Measurements from ENCODE around the gene CLSTN2.

Gene CLSTN2

GRCh38 chr3:140249188-140249587, 314.2 kb downstream of the CLSTN2 start:
- H3K4me1 ChIP-seq (ENCODE audit: control insufficient read depth, insufficient read depth, low read length): no peaks in the 10 kb centered on the region
- ChIA-PET CTCF (interaction anchor here (0.6 kb wide), 1 partner anchor 54 kb away, joined by 3 read pairs; no protein-coding TSS in a partner anchor), POLR2A (no interaction called here)
- no peak overlapping the region for H3K27ac ChIP-seq (ENCODE audit: extremely low read depth, low read depth, low read length)
- no peaks in the 10 kb centered on the region for H3K9me3 ChIP-seq (ENCODE audit: control insufficient read depth, insufficient read depth, low read depth, low read length)
- no peak for TF ChIP-seq ZNF501 (tag by site-specific recombination; IDR thresholded peaks at IDR 0.05)
- no peak for TF ChIP-seq YY1 (tag by site-specific recombination; IDR thresholded peaks at IDR 0.05)
- no peak for TF ChIP-seq ZNF354C (tag by site-specific recombination; IDR thresholded peaks at IDR 0.05; ENCODE audit: borderline replicate concordance, low read depth)
- H3K36me3 ChIP-seq (ENCODE audit: control insufficient read depth in 2 of 2, insufficient read depth in 1 of 2, low read length in 2 of 2): no peaks in the 10 kb centered on the region
- no peak overlapping the region for H3K4me3 ChIP-seq (ENCODE audit: low read depth, low read length)

GRCh38 chr3:140250010-140250855, 315.2 kb downstream of the CLSTN2 start:
- CTCF ChIA-PET: no interaction called here
- no peak overlapping the region for H3K4me3 ChIP-seq (ENCODE audit: low read depth, low read length)

GRCh38 chr3:140250945-140251344, 316.0 kb downstream of the CLSTN2 start:
- ChIA-PET POLR2A (no interaction called here), CTCF (no interaction called here)
- H3K27ac ChIP-seq (ENCODE audit: extremely low read depth, low read depth, low read length): no peak overlapping the region
- H3K36me3 ChIP-seq (ENCODE audit: control insufficient read depth in 2 of 2, insufficient read depth in 1 of 2, low read length in 2 of 2): no peaks in the 10 kb centered on the region
- TF ChIP-seq MEIS1 (CRISPR knock-in tag; IDR thresholded peaks at IDR 0.05; ENCODE audit: borderline replicate concordance): no peak
- no peak for TF ChIP-seq ZNF239 (tag by site-specific recombination; IDR thresholded peaks at IDR 0.05)
- no peak for TF ChIP-seq CTCF (tag by site-specific recombination; IDR thresholded peaks at IDR 0.05)
- no peak for TF ChIP-seq ZNF660 (tag by site-specific recombination; IDR thresholded peaks at IDR 0.05)
- TF ChIP-seq ZNF132 (tag by site-specific recombination; IDR thresholded peaks at IDR 0.05; ENCODE audit: borderline replicate concordance): no peak
- no peak for TF ChIP-seq ZNF530 (tag by site-specific recombination; IDR thresholded peaks at IDR 0.05; ENCODE audit: low read depth)
- no peak overlapping the region for H3K4me3 ChIP-seq (ENCODE audit: low read depth, low read length)
- H3K4me1 ChIP-seq (ENCODE audit: control insufficient read depth, insufficient read depth, low read length): no peaks in the 10 kb centered on the region
- no peaks in the 10 kb centered on the region for H3K9me3 ChIP-seq (ENCODE audit: control insufficient read depth, insufficient read depth, low read depth, low read length)

More at GRCh38 chr3:140250010-140250855, 315.2 kb downstream of the CLSTN2 start:
- TF ChIP-seq ZNF157 (tag by site-specific recombination; IDR thresholded peaks at IDR 0.05): no peak
- no peak for TF ChIP-seq ZNF677 (tag by site-specific recombination; IDR thresholded peaks at IDR 0.05)
- no peak for TF ChIP-seq ZNF488 (tag by site-specific recombination; IDR thresholded peaks at IDR 0.05)
- H3K27ac ChIP-seq (ENCODE audit: extremely low read depth, low read depth, low read length): no peak overlapping the region
- no peaks in the 10 kb centered on the region for H3K4me1 ChIP-seq (ENCODE audit: control insufficient read depth, insufficient read depth, low read length)
- no peaks in the 10 kb centered on the region for H3K36me3 ChIP-seq (ENCODE audit: control insufficient read depth in 2 of 2, insufficient read depth in 1 of 2, low read length in 2 of 2)
- H3K9me3 ChIP-seq (ENCODE audit: control insufficient read depth, insufficient read depth, low read depth, low read length): no peaks in the 10 kb centered on the region
- POLR2A ChIA-PET: no interaction called here

GRCh38 chr3:140251678-140252077, 316.7 kb downstream of the CLSTN2 start:
- Histone ChIP-seq H3K9me3 (ENCODE audit: control insufficient read depth, insufficient read depth, low read depth, low read length) (no peaks in the 10 kb centered on the region), H3K4me1 (ENCODE audit: control insufficient read depth, insufficient read depth, low read length) (no peaks in the 10 kb centered on the region), H3K4me3 (ENCODE audit: low read depth, low read length) (no peak overlapping the region), H3K36me3 (ENCODE audit: control insufficient read depth in 2 of 2, insufficient read depth in 1 of 2, low read length in 2 of 2) (no peaks in the 10 kb centered on the region), H3K27ac (ENCODE audit: extremely low read depth, low read depth, low read length) (no peak overlapping the region)
- POLR2A ChIA-PET: no interaction called here
- CTCF ChIA-PET: no interaction called here
- no peak for TF ChIP-seq ZNF626 (tag by site-specific recombination; IDR thresholded peaks at IDR 0.05)
- no peak for TF ChIP-seq REPIN1 (tag by site-specific recombination; IDR thresholded peaks at IDR 0.05; ENCODE audit: low read depth)
- no peak for TF ChIP-seq ZNF623 (tag by site-specific recombination; IDR thresholded peaks at IDR 0.05)
- TF ChIP-seq ZNF426 (tag by site-specific recombination; IDR thresholded peaks at IDR 0.05): no peak

All from HEK293 (cell line).